CD4-positive, alpha-beta T cell treated with Interleukin-6 at 100 ng/mL for 8 hours (primary cell): ENCODE measurements around the gene PPAN.

Experiments
- DNase-seq: peaks from one replicate; pipeline ENCODE4 v3.0.0-alpha.2; 2020; ENCODE audit warnings: mixed read lengths, low spot score

Gene PPAN

GRCh38 chr19:10092648-10093294, 13.4 kb upstream of the PPAN start:
- DNase-seq: no peak

- DNase-seq: no peak
These were observed 12.6 kb upstream of the PPAN start for GRCh38 chr19:10093295-10094186.

GRCh38 chr19:10095622-10095947, 10.6 kb upstream of the PPAN start:
- DNase-seq: no peak

- peak; percentile 90 for DNase-seq
These were observed 10.1 kb upstream of the PPAN start for GRCh38 chr19:10095948-10096614.

- no peak for DNase-seq
These were observed 9.6 kb upstream of the PPAN start for GRCh38 chr19:10096615-10096963.

- DNase-seq: no peak
These were observed 5.9 kb upstream of the PPAN start for GRCh38 chr19:10100163-10100785.

GRCh38 chr19:10102787-10103236, 3.4 kb upstream of the PPAN start:
- DNase-seq: no peak

GRCh38 chr19:10104130-10104513, 2.0 kb upstream of the PPAN start:
- DNase-seq: no peak

- peak; percentile 90 for DNase-seq
These were observed 1.3 kb upstream of the PPAN start for GRCh38 chr19:10104665-10105508.

- peak; percentile 22 for DNase-seq
These were observed 558 bp upstream of the PPAN start for GRCh38 chr19:10105509-10106099.

- no peak for DNase-seq
These were observed 1.1 kb downstream of the PPAN start for GRCh38 chr19:10107254-10107653.

GRCh38 chr19:10107817-10108367, 1.7 kb downstream of the PPAN start:
- no peak for DNase-seq

GRCh38 chr19:10109528-10109927, 3.4 kb downstream of the PPAN start:
- DNase-seq: no peak

GRCh38 chr19:10110076-10110971, 4.2 kb downstream of the PPAN start:
- no peak for DNase-seq

GRCh38 chr19:10110972-10111317, 4.8 kb downstream of the PPAN start:
- DNase-seq: no peak

- DNase-seq: no peak
These were observed 5.2 kb downstream of the PPAN start, which contains the start of gene P2RY11 for GRCh38 chr19:10111405-10111811. P2RY11 (plus strand) TSS chr19:10111693; CDS start chr19:10111722, 29 bp downstream.

GRCh38 chr19:10112037-10112761, 6.0 kb downstream of the PPAN start:
- peak; percentile 17 for DNase-seq

- DNase-seq: peak; percentile 58
These were observed 6.9 kb downstream of the PPAN start for GRCh38 chr19:10112895-10113591.

- DNase-seq: no peak
These were observed 7.4 kb downstream of the PPAN start for GRCh38 chr19:10113592-10113963.
